IPS-15b (cell line): ENCODE measurements around the gene COX7B2.

Experiments
- H3K27me3 ChIP-seq: one replicate; pipeline ENCODE4 v1.6.1; 2013; ENCODE audit warnings: low read length; ENCODE audit not compliant: control insufficient read depth, insufficient read depth
- H3K36me3 ChIP-seq: one replicate; pipeline ENCODE4 v1.6.1; 2013; ENCODE audit warnings: low read length; ENCODE audit not compliant: control insufficient read depth, insufficient read depth
- H3K4me1 ChIP-seq: one replicate; pipeline ENCODE4 v1.6.1; 2013; ENCODE audit warnings: mild to moderate bottlenecking, low read length; ENCODE audit not compliant: control insufficient read depth, insufficient read depth
- H3K4me3 ChIP-seq: one replicate; pipeline ENCODE4 v1.5.1; 2013; ENCODE audit warnings: low read depth, low read length
- H3K9ac ChIP-seq: one replicate; pipeline ENCODE4 v1.6.1; 2013; ENCODE audit warnings: low read depth, mild to moderate bottlenecking, low read length
- H3K9me3 ChIP-seq: one replicate; pipeline ENCODE4 v1.6.1; 2013; ENCODE audit warnings: mild to moderate bottlenecking, low read length; ENCODE audit not compliant: control insufficient read depth, insufficient read depth

Gene COX7B2

GRCh38 chr4:46830971-46831454 lies 78.0 kb downstream of the COX7B2 start:
- Histone ChIP-seq H3K4me1 (no peaks in the 10 kb centered on the region), H3K36me3 (no peaks in the 10 kb centered on the region), H3K27me3 (no peaks in the 10 kb centered on the region), H3K9me3 (no peaks in the 10 kb centered on the region), H3K4me3 (no peak overlapping the region), H3K9ac (no peak overlapping the region)

- no peaks in the 10 kb centered on the region for H3K27me3 ChIP-seq
- no peak overlapping the region for H3K4me3 ChIP-seq
- H3K9me3 ChIP-seq, result no peaks in the 10 kb centered on the region
- no peak overlapping the region for H3K9ac ChIP-seq
- no peaks in the 10 kb centered on the region for H3K36me3 ChIP-seq
- H3K4me1 ChIP-seq, result no peaks in the 10 kb centered on the region
Measured at GRCh38 chr4:46820154-46820553, 88.9 kb downstream of the COX7B2 start.

GRCh38 chr4:46819095-46819494 lies 90.0 kb downstream of the COX7B2 start:
- Histone ChIP-seq H3K9me3 (no peaks in the 10 kb centered on the region), H3K27me3 (no peaks in the 10 kb centered on the region), H3K36me3 (no peaks in the 10 kb centered on the region), H3K4me3 (no peak overlapping the region), H3K9ac (no peak overlapping the region), H3K4me1 (no peaks in the 10 kb centered on the region)

- H3K36me3 ChIP-seq, result no peaks in the 10 kb centered on the region
- no peak overlapping the region for H3K4me3 ChIP-seq
- no peaks in the 10 kb centered on the region for H3K27me3 ChIP-seq
- H3K9ac ChIP-seq, result no peak overlapping the region
- H3K4me1 ChIP-seq, result no peaks in the 10 kb centered on the region
- H3K9me3 ChIP-seq, result no peaks in the 10 kb centered on the region
Measured at GRCh38 chr4:46818604-46819003, 90.4 kb downstream of the COX7B2 start.

GRCh38 chr4:46817806-46818205 lies 91.2 kb downstream of the COX7B2 start:
- H3K9ac ChIP-seq, result no peak overlapping the region

GRCh38 chr4:46804781-46805413 lies 104.1 kb downstream of the COX7B2 start:
- H3K4me1 ChIP-seq, result no peaks in the 10 kb centered on the region
- no peaks in the 10 kb centered on the region for H3K36me3 ChIP-seq
- H3K9ac ChIP-seq, result no peak overlapping the region
- no peaks in the 10 kb centered on the region for H3K9me3 ChIP-seq
- H3K27me3 ChIP-seq, result no peaks in the 10 kb centered on the region
- no peak overlapping the region for H3K4me3 ChIP-seq

More at GRCh38 chr4:46817806-46818205, 91.2 kb downstream of the COX7B2 start:
- Histone ChIP-seq H3K36me3 (no peaks in the 10 kb centered on the region), H3K27me3 (no peaks in the 10 kb centered on the region), H3K4me3 (no peak overlapping the region), H3K9me3 (no peaks in the 10 kb centered on the region), H3K4me1 (no peaks in the 10 kb centered on the region)

- Histone ChIP-seq H3K4me1 (no peaks in the 10 kb centered on the region), H3K27me3 (no peaks in the 10 kb centered on the region), H3K9ac (no peak overlapping the region), H3K36me3 (no peaks in the 10 kb centered on the region), H3K9me3 (no peaks in the 10 kb centered on the region), H3K4me3 (no peak overlapping the region)
Measured at GRCh38 chr4:46793036-46793435, 116.0 kb downstream of the COX7B2 start.

- no peak overlapping the region for H3K9ac ChIP-seq
- no peaks in the 10 kb centered on the region for H3K27me3 ChIP-seq
- H3K36me3 ChIP-seq, result no peaks in the 10 kb centered on the region
- H3K4me3 ChIP-seq, result no peak overlapping the region
- H3K4me1 ChIP-seq, result no peaks in the 10 kb centered on the region
- no peaks in the 10 kb centered on the region for H3K9me3 ChIP-seq
Measured at GRCh38 chr4:46781434-46782092, 127.5 kb downstream of the COX7B2 start.

- H3K4me1 ChIP-seq, result no peaks in the 10 kb centered on the region
- H3K4me3 ChIP-seq, result no peak overlapping the region
- no peaks in the 10 kb centered on the region for H3K27me3 ChIP-seq
- no peaks in the 10 kb centered on the region for H3K9me3 ChIP-seq
- H3K9ac ChIP-seq, result no peak overlapping the region
- H3K36me3 ChIP-seq, result no peaks in the 10 kb centered on the region
Measured at GRCh38 chr4:46765465-46765864, 143.6 kb downstream of the COX7B2 start.

GRCh38 chr4:46730075-46730474 lies 179.0 kb downstream of the COX7B2 start:
- Histone ChIP-seq H3K4me1 (no peaks in the 10 kb centered on the region), H3K27me3 (no peaks in the 10 kb centered on the region), H3K4me3 (no peak overlapping the region), H3K36me3 (no peaks in the 10 kb centered on the region), H3K9ac (no peak overlapping the region), H3K9me3 (no peaks in the 10 kb centered on the region)

GRCh38 chr4:46720055-46720454 lies 189.0 kb downstream of the COX7B2 start:
- no peaks in the 10 kb centered on the region for H3K9me3 ChIP-seq
- no peaks in the 10 kb centered on the region for H3K27me3 ChIP-seq
- H3K4me3 ChIP-seq, result no peak overlapping the region
- no peak overlapping the region for H3K9ac ChIP-seq
- H3K4me1 ChIP-seq, result peaks cover 2% of the 10 kb centered on the region
- no peaks in the 10 kb centered on the region for H3K36me3 ChIP-seq

GRCh38 chr4:46717950-46718349 lies 191.1 kb downstream of the COX7B2 start:
- peaks cover 2% of the 10 kb centered on the region for H3K4me1 ChIP-seq

More at GRCh38 chr4:46717950-46718349, 191.1 kb downstream of the COX7B2 start:
- H3K9me3 ChIP-seq, result no peaks in the 10 kb centered on the region
- no peak overlapping the region for H3K9ac ChIP-seq
- H3K27me3 ChIP-seq, result no peaks in the 10 kb centered on the region
- H3K4me3 ChIP-seq, result no peak overlapping the region
- no peaks in the 10 kb centered on the region for H3K36me3 ChIP-seq
